ENCODE data around the gene EIF4B. TPM values are rescaled to one million over a fixed set of nuclear protein-coding genes. Genes with fewer than 3 reads are reported as not detected.

Gene EIF4B
- total RNA-seq, 5 donors from 2014 or later (not counting 1 experiment from before 2014, with no cell fraction given) = 710 to 755 (median 729) TPM

- Histone ChIP-seq H3K9me3 (no peaks in the 10 kb centered on the region), H3K27me3 (replicated peaks in 1 of 2; ENCODE audit: control insufficient read depth in 2 of 2, extremely low read depth in 1 of 2, insufficient read depth in 2 of 2, low read length in 1 of 2) (peaks cover 0 to 5% of the 10 kb centered on the region in 2 experiments), H3K4me3 (ENCODE audit: control insufficient read depth in 1 of 2, extremely low read depth in 1 of 2, low read length in 1 of 2) (no peak overlapping the region), H3K36me3 (ENCODE audit: control insufficient read depth in 2 of 2, extremely low read depth in 1 of 2, insufficient read depth in 1 of 2, low read length in 1 of 2) (peaks cover 5 to 52% of the 10 kb centered on the region in 2 donors), H3K4me1 (ENCODE audit: control insufficient read depth in 1 of 2, extremely low read depth in 1 of 2, insufficient read depth in 2 of 2, low read length in 2 of 2) (peaks cover 4 to 12% of the 10 kb centered on the region in 2 experiments), H3K27ac (ENCODE audit: low read length) (no peak overlapping the region)
- Mint-ChIP-seq H3K27me3 (no peaks in the 10 kb centered on the region), H3K27ac (peak overlapping the region in 1 of 2 donors; percentile 25), H3K4me3 (no peak overlapping the region), H3K4me1 (peaks cover 18 to 23% (median 18%) of the 10 kb centered on the region in 3 donors), H3K36me3 (peaks cover 35% of the 10 kb centered on the region), H3K9me3 (no peaks in the 10 kb centered on the region)
- WGBS (ENCODE audit: insufficient coverage) = no CpG with 5 or more reads among the region's 4 CpGs
- ChIA-PET POLR2A (no interaction called here), CTCF (interaction anchor here in 1 of 2 donors (0.7 kb wide), 1 partner anchor 972 kb away, joined by 3 read pairs; no protein-coding TSS in a partner anchor)
- DNase-seq = no peak
- ATAC-seq (replicated peaks in 1 of 4) = no peak
Measured at GRCh38 chr12:53039851-53040250, 33.6 kb downstream of the EIF4B start.

DNA sequence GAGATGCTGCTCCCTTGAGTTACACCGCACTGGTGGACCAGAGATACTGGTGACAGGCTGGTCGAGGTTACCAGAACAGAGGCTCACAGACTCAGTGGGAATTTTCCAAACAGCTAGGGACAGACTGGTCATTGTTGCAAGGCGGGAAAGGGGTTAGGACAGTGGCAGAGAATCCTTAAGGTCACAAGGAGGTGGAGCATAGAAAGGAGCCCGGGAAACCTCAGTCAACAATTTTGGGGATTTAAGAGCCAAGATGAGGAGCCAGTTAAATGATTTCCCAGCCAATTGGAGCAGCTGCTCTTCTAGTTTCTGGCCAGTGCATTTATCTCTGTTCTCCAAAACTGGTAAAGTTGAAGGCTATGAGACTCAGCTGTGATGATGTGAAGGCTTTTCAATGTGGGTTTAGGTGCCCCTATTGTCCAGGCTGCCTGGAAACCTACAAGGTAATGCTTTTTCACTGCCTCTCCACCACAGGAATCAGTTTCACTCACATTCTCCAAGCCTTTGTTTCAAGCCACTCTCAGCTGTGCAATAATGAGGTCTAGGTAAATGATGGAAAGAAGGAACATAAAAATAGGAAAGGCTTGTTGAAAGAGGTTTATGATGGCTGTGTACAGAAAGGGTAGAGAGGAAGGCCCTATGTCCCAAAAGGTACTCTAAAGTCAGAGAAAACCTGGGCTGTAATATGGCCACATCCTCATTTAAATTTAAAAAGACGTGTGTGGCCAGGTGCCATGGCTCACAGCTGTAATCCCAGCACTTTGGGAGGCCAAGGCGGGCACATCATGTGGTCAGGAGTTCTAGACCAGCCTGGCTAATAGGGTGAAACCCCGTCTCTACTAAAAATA lies 36.6 kb downstream of the EIF4B start:
- 96% methylated on average over 4 of the region's 7 CpGs for WGBS (ENCODE audit: insufficient coverage)
- Mint-ChIP-seq H3K4me1 (peaks cover 27 to 30% (median 28%) of the 10 kb centered on the region in 3 donors), H3K27me3 (no peaks in the 10 kb centered on the region), H3K4me3 (no peak overlapping the region), H3K9me3 (no peaks in the 10 kb centered on the region), H3K27ac (peak overlapping the region in 1 of 2 donors; percentile 54), H3K36me3 (peaks cover 21% of the 10 kb centered on the region)
- ATAC-seq (replicated peaks in 1 of 4) (no peak), DNase-seq (no peak)
- no peaks in the 10 kb centered on the region for H3K9me3 ChIP-seq
- no peak overlapping the region for H3K27ac ChIP-seq (ENCODE audit: low read length)
- no peak overlapping the region for H3K4me3 ChIP-seq (ENCODE audit: control insufficient read depth in 1 of 2, extremely low read depth in 1 of 2, low read length in 1 of 2)
- H3K4me1 ChIP-seq (ENCODE audit: control insufficient read depth in 1 of 2, extremely low read depth in 1 of 2, insufficient read depth in 2 of 2, low read length in 2 of 2) = peaks cover 8 to 28% of the 10 kb centered on the region in 2 experiments
- POLR2A ChIA-PET = no interaction called here
- H3K36me3 ChIP-seq (ENCODE audit: control insufficient read depth in 2 of 2, extremely low read depth in 1 of 2, insufficient read depth in 1 of 2, low read length in 1 of 2) = peaks cover 4 to 26% of the 10 kb centered on the region in 2 donors
- CTCF ChIA-PET = interaction anchor here in 1 of 2 donors (0.6 to 2.8 kb wide), 3 partner anchors 11 to 434 kb away, joined by 3 to 13 read pairs (median 3); no protein-coding TSS in a partner anchor
- H3K27me3 ChIP-seq (replicated peaks in 1 of 2; ENCODE audit: control insufficient read depth in 2 of 2, extremely low read depth in 1 of 2, insufficient read depth in 2 of 2, low read length in 1 of 2) = peaks cover 0 to 6% of the 10 kb centered on the region in 2 experiments

DNA sequence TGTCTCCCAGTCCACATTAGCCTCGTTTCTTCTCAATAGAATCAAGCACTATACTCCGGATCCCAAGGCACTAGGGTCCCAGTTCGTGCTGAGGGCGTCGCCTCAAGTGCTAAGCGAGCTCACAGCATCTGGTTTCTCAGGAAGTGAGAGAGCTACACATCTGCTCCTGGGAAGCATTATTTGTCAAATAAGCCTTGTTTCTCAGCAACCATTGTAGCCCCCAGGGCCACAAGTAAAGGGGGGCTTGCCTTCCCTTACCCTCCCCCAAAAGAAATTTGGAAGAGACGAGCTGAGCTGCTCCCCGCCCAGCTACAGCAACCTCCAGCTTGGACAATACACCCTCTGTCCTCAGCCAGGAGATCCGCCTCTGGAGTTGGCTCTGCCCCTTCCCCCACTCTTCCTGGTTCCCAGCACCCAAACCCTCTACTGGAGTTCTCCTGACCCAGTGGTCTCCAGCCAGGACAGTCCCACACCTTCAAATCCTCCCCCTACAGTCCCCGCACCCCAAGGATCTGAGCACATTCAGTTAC lies 37.9 kb downstream of the EIF4B start:
- Mint-ChIP-seq H3K27me3 (no peaks in the 10 kb centered on the region), H3K9me3 (no peaks in the 10 kb centered on the region), H3K36me3 (peaks cover 10% of the 10 kb centered on the region), H3K27ac (peak overlapping the region in 1 of 2 donors; percentile 37), H3K4me1 (peaks cover 15 to 24% (median 15%) of the 10 kb centered on the region in 3 donors), H3K4me3 (peak overlapping the region in 1 of 3 donors; percentile 91)
- CTCF ChIA-PET = interaction anchor here in 1 of 2 donors (2.8 kb wide), 1 partner anchor 10 kb away, joined by 13 read pairs; no protein-coding TSS in a partner anchor
- WGBS (ENCODE audit: insufficient coverage) = 78% methylated on average over 7 of the region's 10 CpGs
- ATAC-seq (replicated peaks in 1 of 4) (no peak), DNase-seq (no peak)
- peaks cover 2 to 13% of the 10 kb centered on the region in 2 donors for H3K36me3 ChIP-seq (ENCODE audit: control insufficient read depth in 2 of 2, extremely low read depth in 1 of 2, insufficient read depth in 1 of 2, low read length in 1 of 2)
- H3K27me3 ChIP-seq (replicated peaks in 1 of 2; ENCODE audit: control insufficient read depth in 2 of 2, extremely low read depth in 1 of 2, insufficient read depth in 2 of 2, low read length in 1 of 2) = peaks cover 0 to 6% of the 10 kb centered on the region in 2 experiments
- H3K9me3 ChIP-seq = no peaks in the 10 kb centered on the region
- POLR2A ChIA-PET = no interaction called here
- H3K27ac ChIP-seq (ENCODE audit: low read length) = no peak overlapping the region
- H3K4me3 ChIP-seq (ENCODE audit: control insufficient read depth in 1 of 2, extremely low read depth in 1 of 2, low read length in 1 of 2) = no peak overlapping the region
- H3K4me1 ChIP-seq (ENCODE audit: control insufficient read depth in 1 of 2, extremely low read depth in 1 of 2, insufficient read depth in 2 of 2, low read length in 2 of 2) = peaks cover 6 to 29% of the 10 kb centered on the region in 2 experiments

DNA sequence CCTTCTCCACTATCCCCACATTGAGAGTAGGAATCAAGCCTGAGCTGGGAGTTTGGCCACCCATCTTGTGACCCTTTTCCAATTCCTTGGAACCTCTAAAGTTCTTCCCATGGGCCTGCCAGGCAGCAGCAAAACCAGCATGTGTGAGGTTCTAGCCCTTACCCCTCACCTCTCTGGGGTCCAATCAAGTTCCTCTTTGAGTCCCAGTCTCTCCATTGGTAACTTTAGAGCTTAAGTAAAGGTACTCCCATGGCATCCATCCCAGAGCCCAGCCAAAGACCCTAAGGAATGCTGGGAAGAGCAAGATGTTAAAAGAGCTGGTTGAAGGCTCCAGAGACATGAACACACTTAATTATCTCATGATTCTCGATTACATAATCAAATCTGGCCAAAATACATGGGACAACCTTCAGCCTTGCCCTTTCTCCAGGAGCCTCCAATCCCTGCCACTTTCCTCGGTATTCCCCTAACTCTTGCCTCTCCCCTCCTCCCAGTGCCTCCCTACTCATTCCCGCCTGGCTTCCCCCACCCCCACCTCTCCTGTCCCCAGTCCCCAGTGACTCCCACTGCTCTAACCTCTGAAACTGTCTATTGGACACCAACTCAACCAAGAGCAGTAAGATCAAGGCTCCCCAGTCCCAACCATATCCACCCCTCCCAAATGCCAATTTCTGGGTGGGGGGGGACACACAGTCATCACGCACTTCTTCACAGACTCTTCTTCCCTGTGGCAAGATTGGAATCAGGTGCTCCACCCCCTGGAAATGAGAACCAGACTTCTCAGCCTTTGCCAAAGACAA lies 38.8 kb downstream of the EIF4B start:
- Mint-ChIP-seq H3K4me3 (peak overlapping the region; percentile 13 to 92 (median 91)), H3K4me1 (peaks cover 11 to 20% (median 14%) of the 10 kb centered on the region in 3 donors)

GRCh38 chr12:53045696-53046045 lies 39.4 kb downstream of the EIF4B start:
- H3K4me1 ChIP-seq (ENCODE audit: control insufficient read depth in 1 of 2, extremely low read depth in 1 of 2, insufficient read depth in 2 of 2, low read length in 2 of 2) = peaks cover 6 to 28% of the 10 kb centered on the region in 2 experiments
- no peak overlapping the region for H3K4me3 ChIP-seq (ENCODE audit: control insufficient read depth in 1 of 2, extremely low read depth in 1 of 2, low read length in 1 of 2)
- H3K9me3 ChIP-seq = no peaks in the 10 kb centered on the region
- Mint-ChIP-seq H3K9me3 (no peaks in the 10 kb centered on the region), H3K36me3 (peaks cover 4% of the 10 kb centered on the region), H3K27me3 (no peaks in the 10 kb centered on the region), H3K4me3 (peak overlapping the region; percentile 91 to 94 (median 92)), H3K4me1 (peaks cover 11 to 20% (median 14%) of the 10 kb centered on the region in 3 donors), H3K27ac (peak overlapping the region in 1 of 2 donors; percentile 73)
- no peak for DNase-seq
- peaks cover 2 to 4% of the 10 kb centered on the region in 2 donors for H3K36me3 ChIP-seq (ENCODE audit: control insufficient read depth in 2 of 2, extremely low read depth in 1 of 2, insufficient read depth in 1 of 2, low read length in 1 of 2)
- H3K27ac ChIP-seq (ENCODE audit: low read length) = no peak overlapping the region
- POLR2A ChIA-PET = interaction anchor here in 1 of 2 donors (0.6 kb wide), 1 partner anchor 195 kb away, joined by 4 read pairs; no protein-coding TSS in a partner anchor
- H3K27me3 ChIP-seq (replicated peaks in 1 of 2; ENCODE audit: control insufficient read depth in 2 of 2, extremely low read depth in 1 of 2, insufficient read depth in 2 of 2, low read length in 1 of 2) = peaks cover 0 to 6% of the 10 kb centered on the region in 2 experiments
- no peak for ATAC-seq (replicated peaks in 1 of 4)
- CTCF ChIA-PET = interaction anchor here in 1 of 2 donors (0.6 kb wide), 1 partner anchor 18 kb away, joined by 3 read pairs; no protein-coding TSS in a partner anchor
- WGBS (ENCODE audit: insufficient coverage) = 90% methylated on average over 2 of the region's 5 CpGs

More for the DNA sequence above, 38.8 kb downstream of the EIF4B start:
- Histone ChIP-seq H3K27me3 (replicated peaks in 1 of 2; ENCODE audit: control insufficient read depth in 2 of 2, extremely low read depth in 1 of 2, insufficient read depth in 2 of 2, low read length in 1 of 2) (peaks cover 0 to 6% of the 10 kb centered on the region in 2 experiments), H3K9me3 (no peaks in the 10 kb centered on the region), H3K4me1 (ENCODE audit: control insufficient read depth in 1 of 2, extremely low read depth in 1 of 2, insufficient read depth in 2 of 2, low read length in 2 of 2) (peaks cover 6 to 28% of the 10 kb centered on the region in 2 experiments), H3K4me3 (ENCODE audit: control insufficient read depth in 1 of 2, extremely low read depth in 1 of 2, low read length in 1 of 2) (no peak overlapping the region), H3K27ac (ENCODE audit: low read length) (no peak overlapping the region), H3K36me3 (ENCODE audit: control insufficient read depth in 2 of 2, extremely low read depth in 1 of 2, insufficient read depth in 1 of 2, low read length in 1 of 2) (peaks cover 2 to 4% of the 10 kb centered on the region in 2 donors)
- H3K27ac Mint-ChIP-seq = peak overlapping the region; percentile 25 to 73
- ATAC-seq (replicated peaks in 1 of 4) (no peak), DNase-seq (peak in 1 of 35 experiments; percentile 5)
- H3K27me3 Mint-ChIP-seq = no peaks in the 10 kb centered on the region
- WGBS (ENCODE audit: insufficient coverage) = 75% methylated on average over 3 of the region's 4 CpGs
- ChIA-PET POLR2A (interaction anchor here in 1 of 2 donors (0.6 kb wide), 2 partner anchors 28 to 195 kb away, joined by 3 to 4 read pairs; no protein-coding TSS in a partner anchor), CTCF (interaction anchor here (0.5 to 2.8 kb wide), 3 partner anchors 9 to 1280 kb away, joined by 3 to 13 read pairs (median 3); partner anchors contain the start of gene COPZ1 (in 1 of the 2))
- peaks cover 4% of the 10 kb centered on the region for H3K36me3 Mint-ChIP-seq
- no peaks in the 10 kb centered on the region for H3K9me3 Mint-ChIP-seq

Data from T-cell (primary cell).